Neural progenitor cell (in vitro differentiated cells): ENCODE results near the gene SMG7. TPM values are rescaled to one million over a fixed set of nuclear protein-coding genes. Genes with fewer than 3 reads are reported as not detected.

Source experiments
- DNase-seq: peaks from one replicate; pipeline ENCODE4 v3.0.0-alpha.2; 2016; ENCODE audit warnings: low spot score
- H2AFZ ChIP-seq: fragments of 200-600 bp; sonication (generic); replicated peaks from 2 replicates; pipeline ENCODE4 v1.6.1; 2016; ENCODE audit warnings: antibody characterized with exemption
- H3F3A ChIP-seq: fragments of 200-600 bp; sonication (generic); 2 replicates; pipeline ENCODE4 v1.6.1; 2016; ENCODE audit warnings: antibody characterized with exemption, low read depth
- H3K27ac ChIP-seq: fragments of 200-600 bp; sonication (generic); 2 replicates; pipeline ENCODE4 v1.5.1; 2016; ENCODE audit warnings: mild to moderate bottlenecking
- H3K27me3 ChIP-seq: fragments of 200-600 bp; sonication (generic); 2 replicates; pipeline ENCODE4 v1.6.1; 2016; ENCODE audit warnings: mild to moderate bottlenecking, moderate library complexity
- H3K36me3 ChIP-seq: fragments of 200-600 bp; sonication (generic); 2 replicates; pipeline ENCODE4 v1.5.1; 2016
- H3K4me1 ChIP-seq: fragments of 200-600 bp; sonication (generic); 2 replicates; pipeline ENCODE4 v1.6.1; 2016; ENCODE audit warnings: mixed run types
- H3K4me2 ChIP-seq: fragments of 200-600 bp; sonication (generic); 2 replicates; pipeline ENCODE4 v1.6.1; 2016
- H3K4me3 ChIP-seq: fragments of 200-600 bp; sonication (generic); 2 replicates; pipeline ENCODE4 v1.5.1; 2016
- H3K79me2 ChIP-seq: fragments of 200-600 bp; sonication (generic); 2 replicates; pipeline ENCODE4 v1.6.1; 2016; ENCODE audit warnings: low read depth
- H3K9ac ChIP-seq: fragments of 200-600 bp; sonication (generic); 2 replicates; pipeline ENCODE4 v1.6.1; 2016
- H3K9me3 ChIP-seq: fragments of 200-600 bp; sonication (generic); 2 replicates; pipeline ENCODE4 v1.5.1; 2016; ENCODE audit warnings: low read depth
- H4K20me1 ChIP-seq: fragments of 200-600 bp; sonication (generic); 2 replicates; pipeline ENCODE4 v1.6.1; 2016; ENCODE audit warnings: low read depth
- H3K27ac Mint-ChIP-seq: 3 replicates; pipeline ENCODE4 v1.8.0; 2021; ENCODE audit warnings: mixed read lengths
- H3K27me3 Mint-ChIP-seq: 2 replicates; pipeline ENCODE4 v1.8.0; 2022; ENCODE audit warnings: low read depth, mild to moderate bottlenecking, inconsistent platforms, moderate library complexity, mixed read lengths; ENCODE audit not compliant: insufficient read depth
- H3K36me3 Mint-ChIP-seq: 3 replicates; pipeline ENCODE4 v1.8.0; 2021; ENCODE audit warnings: mixed read lengths
- H3K4me1 Mint-ChIP-seq: 3 replicates; pipeline ENCODE4 v1.8.0; 2021; ENCODE audit warnings: mixed read lengths
- H3K4me3 Mint-ChIP-seq: 3 replicates; pipeline ENCODE4 v1.8.0; 2021; ENCODE audit warnings: mild to moderate bottlenecking, moderate library complexity, mixed read lengths
- H3K9me3 Mint-ChIP-seq: 3 replicates; pipeline ENCODE4 v1.8.0; 2020; ENCODE audit warnings: mixed read lengths
- CTCF ChIP-seq: fragments of 200-600 bp; sonication (generic); IDR thresholded peaks from 2 replicates; pipeline ENCODE4 v1.5.1; 2017; ENCODE audit warnings: antibody characterized with exemption, mild to moderate bottlenecking
- EZH2 ChIP-seq: fragments of 200-600 bp; sonication (generic); IDR thresholded peaks from 2 replicates; pipeline ENCODE4 v1.6.1; 2017; ENCODE audit warnings: antibody characterized with exemption, mild to moderate bottlenecking, moderate library complexity
- EZH2phosphoT487 ChIP-seq: fragments of 200-600 bp; sonication (generic); IDR thresholded peaks from 2 replicates; pipeline ENCODE4 v1.6.1; 2017; ENCODE audit warnings: antibody characterized with exemption
- total RNA-seq: library from RNA; depleted of rRNA; stranded (reverse); fragments of >200 nt; gene quantifications from 2 replicates; pipeline ENCODE4 v1.2.3, GENCODE V29; 2015; ENCODE audit warnings: low replicate concordance

The SMG7 gene
- total RNA-seq, 1 donor from 2014 or later, result 33.5 TPM

- no peak for TF ChIP-seq EZH2phosphoT487
- no peak for TF ChIP-seq EZH2
- peak; percentile 47 for TF ChIP-seq CTCF
- peak overlapping the region; percentile 48 for H2AFZ ChIP-seq
- no peak overlapping the region for H3K4me3 Mint-ChIP-seq
- no peaks in the 10 kb centered on the region for H3F3A ChIP-seq
- no peaks in the 10 kb centered on the region for H3K36me3 Mint-ChIP-seq
- no peaks in the 10 kb centered on the region for H3K4me1 ChIP-seq
- no peaks in the 10 kb centered on the region for H4K20me1 ChIP-seq
- H3K9me3 ChIP-seq, result no peaks in the 10 kb centered on the region
- peak overlapping the region; percentile 7 for H3K4me2 ChIP-seq
- no peaks in the 10 kb centered on the region for H3K79me2 ChIP-seq
- H3K4me3 ChIP-seq, result no peak overlapping the region
- no peaks in the 10 kb centered on the region for H3K27me3 ChIP-seq
- no peak overlapping the region for H3K27ac ChIP-seq
- no peaks in the 10 kb centered on the region for H3K36me3 ChIP-seq
- no peaks in the 10 kb centered on the region for H3K9me3 Mint-ChIP-seq
- H3K27me3 Mint-ChIP-seq, result peaks cover 14% of the 10 kb centered on the region
- DNase-seq, result peak; percentile 60
- H3K9ac ChIP-seq, result no peak overlapping the region
- H3K27ac Mint-ChIP-seq, result peak overlapping the region; percentile 50
- H3K4me1 Mint-ChIP-seq, result peaks cover 32% of the 10 kb centered on the region
These were observed 108.0 kb downstream of the SMG7 start for GRCh38 chr1:183580281-183580682.

GRCh38 chr1:183582021-183582713, 109.9 kb downstream of the SMG7 start:
- TF ChIP-seq EZH2 (no peak), CTCF (no peak), EZH2phosphoT487 (no peak)
- no peak for DNase-seq
- Histone ChIP-seq H3K79me2 (no peaks in the 10 kb centered on the region), H4K20me1 (no peaks in the 10 kb centered on the region), H3K27me3 (no peaks in the 10 kb centered on the region), H3K9ac (no peak overlapping the region), H3K4me1 (no peaks in the 10 kb centered on the region), H3K4me3 (no peak overlapping the region), H3K36me3 (no peaks in the 10 kb centered on the region), H2AFZ (peak overlapping the region; percentile 39), H3F3A (no peaks in the 10 kb centered on the region), H3K27ac (no peak overlapping the region), H3K4me2 (no peak overlapping the region), H3K9me3 (no peaks in the 10 kb centered on the region)
- H3K9me3 Mint-ChIP-seq, result no peaks in the 10 kb centered on the region
- no peak overlapping the region for H3K4me3 Mint-ChIP-seq
- H3K27ac Mint-ChIP-seq, result peak overlapping the region; percentile 66
- H3K36me3 Mint-ChIP-seq, result no peaks in the 10 kb centered on the region
- peaks cover 27% of the 10 kb centered on the region for H3K4me1 Mint-ChIP-seq
- peaks cover 14% of the 10 kb centered on the region for H3K27me3 Mint-ChIP-seq

GRCh38 chr1:183583466-183583865, 111.2 kb downstream of the SMG7 start:
- Histone ChIP-seq H3K36me3 (no peaks in the 10 kb centered on the region), H3K79me2 (no peaks in the 10 kb centered on the region), H2AFZ (no peak overlapping the region), H3K9me3 (no peaks in the 10 kb centered on the region), H3K9ac (no peak overlapping the region), H4K20me1 (no peaks in the 10 kb centered on the region), H3K27ac (no peak overlapping the region), H3K4me2 (no peak overlapping the region), H3F3A (no peaks in the 10 kb centered on the region), H3K4me1 (no peaks in the 10 kb centered on the region), H3K4me3 (no peak overlapping the region), H3K27me3 (no peaks in the 10 kb centered on the region)
- Mint-ChIP-seq H3K27ac (no peak overlapping the region), H3K27me3 (peaks cover 15% of the 10 kb centered on the region), H3K4me3 (no peak overlapping the region), H3K4me1 (peaks cover 24% of the 10 kb centered on the region), H3K9me3 (no peaks in the 10 kb centered on the region), H3K36me3 (no peaks in the 10 kb centered on the region)
- no peak for DNase-seq
- no peak for TF ChIP-seq EZH2phosphoT487
- TF ChIP-seq EZH2, result no peak
- TF ChIP-seq CTCF, result no peak
